ENCODE results near the gene TBC1D8. TPM values are rescaled to one million over a fixed set of nuclear protein-coding genes. Genes with fewer than 3 reads are reported as not detected.
A peak's percentile ranks its signal among the peaks of the same experiment; 100 is the strongest.
"Not testable (repeated sequence)": the region's sequence is repeated elsewhere in the genome, so short reads cannot be mapped to it uniquely, and the experiment has no call there.

TBC1D8 gene
- total RNA-seq, 1 donor from 2014 or later, result 47.8 TPM

- not testable (repeated sequence) for ATAC-seq
Observed at GRCh38 chr2:101167532-101167931, 16.4 kb upstream of the TBC1D8 start.

DNA sequence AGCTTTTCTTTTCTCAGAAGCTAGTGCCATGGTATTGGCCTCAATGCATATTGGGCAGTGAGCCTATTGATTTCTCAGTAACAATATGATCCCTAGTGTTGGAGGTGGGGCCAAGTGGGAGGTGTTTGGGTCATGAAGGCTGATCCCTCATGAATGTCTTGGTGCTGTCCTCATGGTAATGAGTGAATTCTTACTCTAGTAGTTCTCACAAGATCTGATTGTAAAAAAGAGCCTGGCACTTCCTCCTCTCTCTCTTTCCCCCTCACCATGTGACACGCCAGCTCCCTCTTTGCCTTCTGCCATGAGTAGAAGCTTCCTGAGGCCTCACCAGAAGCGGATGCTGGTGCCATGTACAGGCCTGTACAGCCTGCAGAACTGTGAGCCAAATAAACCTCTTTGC lies 12.8 kb upstream of the TBC1D8 start:
- intact Hi-C loops (cut with micrococcal nuclease), result no loop called here
- ATAC-seq (no peak), DNase-seq (no peak)

More at GRCh38 chr2:101167532-101167931, 16.4 kb upstream of the TBC1D8 start:
- intact Hi-C loops (cut with micrococcal nuclease); DNase-seq: not testable (repeated sequence)

DNA sequence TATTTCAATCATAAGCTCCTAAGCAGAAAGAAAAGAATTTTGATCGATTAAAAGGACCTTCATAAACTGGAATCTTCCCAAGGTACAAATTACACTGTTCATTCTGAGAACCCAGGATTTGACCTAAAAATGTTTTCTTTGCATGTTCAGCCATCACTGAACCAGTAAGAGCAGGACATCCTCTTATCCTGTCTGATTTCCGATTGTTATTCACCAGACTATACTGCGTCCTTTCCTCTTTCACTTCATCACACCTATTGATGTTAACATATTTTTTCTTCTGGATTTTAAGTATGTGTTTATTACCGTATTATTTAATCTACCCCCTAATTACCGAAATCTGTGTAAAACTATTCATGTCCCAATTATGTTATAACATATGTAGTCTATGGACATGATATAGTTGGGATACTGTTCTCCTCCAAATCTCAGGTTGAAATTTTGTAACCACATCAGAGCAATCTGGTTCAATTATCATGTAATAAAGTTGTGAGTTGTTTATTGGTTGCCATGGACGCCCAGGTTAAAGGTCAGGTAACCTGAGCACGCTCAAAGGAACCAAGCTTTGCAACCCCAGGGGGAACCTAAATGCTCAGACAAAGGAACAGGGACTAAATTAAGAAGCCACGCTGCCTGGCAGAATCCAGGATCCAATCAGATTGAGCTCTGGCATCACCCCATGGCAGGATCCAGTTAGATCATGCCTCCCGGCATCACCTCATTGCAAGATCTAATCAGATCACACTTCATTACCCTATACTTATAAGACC lies 11.6 kb upstream of the TBC1D8 start:
- ATAC-seq, result no peak
- intact Hi-C loops (cut with micrococcal nuclease), result no loop called here
- no peak for DNase-seq

GRCh38 chr2:101161658-101162057 lies 10.5 kb upstream of the TBC1D8 start:
- no peak for DNase-seq
- intact Hi-C loops (cut with micrococcal nuclease), result no loop called here
- ATAC-seq, result no peak

GRCh38 chr2:101160454-101160853 lies 9.3 kb upstream of the TBC1D8 start:
- intact Hi-C loops (cut with micrococcal nuclease), result no loop called here
- ATAC-seq (peak; percentile 58), DNase-seq (no peak)

DNA sequence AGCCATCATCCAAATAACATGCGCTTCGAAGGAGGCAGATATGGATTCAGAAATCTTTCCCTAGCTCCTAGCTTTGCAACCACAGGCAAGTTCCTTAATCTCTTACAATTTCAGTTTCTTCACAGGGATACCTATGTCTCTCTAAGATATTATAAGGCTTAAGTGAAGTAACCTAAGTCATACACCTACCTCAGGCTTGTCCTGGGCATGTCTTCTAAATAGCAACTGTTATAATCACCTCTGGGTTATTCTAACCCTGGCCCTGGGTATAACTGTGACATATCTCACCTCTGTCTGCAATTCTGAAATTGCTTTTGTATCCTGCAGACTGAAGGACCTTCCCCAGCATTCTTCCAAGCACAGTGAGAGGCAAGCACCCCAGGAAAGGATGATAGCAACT lies 8.3 kb upstream of the TBC1D8 start:
- DNase-seq (no peak), ATAC-seq (no peak)
- intact Hi-C loops (cut with micrococcal nuclease), result no loop called here

- DNase-seq, result no peak
- intact Hi-C loops (cut with micrococcal nuclease), result no loop called here
- ATAC-seq, result no peak
Observed at GRCh38 chr2:101157272-101157671, 6.1 kb upstream of the TBC1D8 start.

DNA sequence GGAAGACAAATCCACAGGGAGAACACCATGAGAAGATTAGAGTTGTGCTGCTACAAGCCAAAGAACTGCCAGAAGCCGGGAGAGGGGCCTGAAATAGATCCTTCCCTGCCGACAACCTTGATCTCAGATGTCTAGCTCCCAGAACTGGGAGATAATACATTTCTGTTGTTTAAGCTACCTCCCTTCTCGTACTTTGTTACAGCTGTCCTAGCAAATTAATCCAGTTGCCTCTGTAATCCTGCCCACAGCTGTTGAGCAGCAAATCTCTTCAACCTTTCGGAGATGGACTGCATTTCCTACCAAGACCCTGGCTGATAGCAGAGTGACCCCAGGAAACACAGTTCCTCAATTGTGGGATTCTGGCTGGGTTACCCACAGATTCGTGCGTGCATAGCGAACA lies 2.6 kb upstream of the TBC1D8 start:
- DNase-seq (no peak), ATAC-seq (no peak)
- intact Hi-C loops (cut with micrococcal nuclease), result loop anchor here (5.0 kb wide), 1 partner anchor 141 kb away; no protein-coding TSS in a partner anchor

- DNase-seq (no peak), ATAC-seq (no peak)
- intact Hi-C loops (cut with micrococcal nuclease), result loop anchor here (5.0 kb wide), 1 partner anchor 141 kb away; no protein-coding TSS in a partner anchor
Observed at GRCh38 chr2:101153077-101153707, 2.0 kb upstream of the TBC1D8 start.

DNA sequence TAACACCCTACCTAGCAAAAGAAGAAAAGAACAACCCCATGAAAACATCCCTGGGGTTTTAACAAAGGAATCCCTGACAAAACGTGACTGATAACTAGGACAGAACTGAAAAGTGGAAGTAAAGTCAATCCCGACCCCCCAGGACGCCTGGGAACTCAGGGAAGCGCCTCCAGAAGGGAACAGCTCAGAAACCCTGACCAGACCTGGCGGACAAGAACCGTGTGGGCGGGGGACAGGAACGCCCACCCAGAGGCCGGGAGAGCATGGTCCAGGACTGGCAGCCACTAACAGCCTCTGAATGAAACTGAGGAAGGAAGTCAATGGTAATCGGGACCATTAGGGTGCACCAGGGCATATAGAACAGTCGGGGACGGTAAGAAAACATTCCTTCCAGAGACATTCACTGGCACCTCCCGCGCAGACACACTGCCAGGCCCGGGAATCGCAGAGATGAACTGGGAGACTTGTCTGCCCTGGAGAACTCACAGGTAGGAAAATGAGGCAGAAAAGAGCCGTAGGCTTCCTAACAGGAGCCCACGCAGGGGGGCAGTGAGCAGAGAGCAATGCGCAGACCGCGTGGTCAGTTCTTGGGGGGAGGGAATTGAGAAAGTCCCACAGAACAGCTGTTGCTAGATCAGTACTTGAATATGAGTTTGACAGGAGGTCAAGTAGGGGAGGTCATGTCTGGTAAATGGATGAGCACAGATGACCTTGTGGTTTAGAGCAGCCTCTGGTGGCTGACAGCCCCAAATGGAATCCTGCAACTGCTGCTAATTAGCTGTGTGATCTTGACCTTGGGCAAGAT lies 1.3 kb upstream of the TBC1D8 start:
- ATAC-seq, result peak; percentile 67
- peak; percentile 60 for DNase-seq
- intact Hi-C loops (cut with micrococcal nuclease), result loop anchor here (5.0 kb wide), 1 partner anchor 140 kb away; no protein-coding TSS in a partner anchor

DNA sequence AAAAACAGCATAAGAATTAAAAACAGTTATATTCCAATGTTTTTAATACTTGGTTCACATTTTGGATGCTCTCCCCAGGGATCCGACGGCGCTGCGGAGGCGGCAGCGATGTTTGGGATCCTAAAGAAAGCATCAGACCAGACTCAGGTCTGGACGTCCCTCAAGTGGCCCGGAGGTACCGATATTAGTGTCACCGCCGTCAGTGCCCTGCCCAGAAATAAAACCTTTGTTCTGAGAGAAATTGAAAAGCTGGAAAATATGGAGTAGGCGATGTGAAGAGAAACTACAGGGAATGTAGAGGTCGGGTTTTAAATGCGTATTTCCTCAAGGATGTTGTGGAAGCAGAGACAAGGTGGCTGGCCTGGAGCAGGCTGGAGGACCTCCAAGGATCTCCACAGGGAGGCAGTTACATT lies 683 bp upstream of the TBC1D8 start:
- intact Hi-C loops (cut with micrococcal nuclease), result loop anchor here (5.0 kb wide), 1 partner anchor 140 kb away; no protein-coding TSS in a partner anchor
- ATAC-seq (peak; percentile 22), DNase-seq (peak; percentile 43)

GRCh38 chr2:101150306-101151145 lies 656 bp downstream of the TBC1D8 start:
- peak; percentile 72 for DNase-seq
- ATAC-seq, result peak; percentile 30
- intact Hi-C loops (cut with micrococcal nuclease), result loop anchor here (5.0 kb wide), 1 partner anchor 138 kb away; no protein-coding TSS in a partner anchor

DNA sequence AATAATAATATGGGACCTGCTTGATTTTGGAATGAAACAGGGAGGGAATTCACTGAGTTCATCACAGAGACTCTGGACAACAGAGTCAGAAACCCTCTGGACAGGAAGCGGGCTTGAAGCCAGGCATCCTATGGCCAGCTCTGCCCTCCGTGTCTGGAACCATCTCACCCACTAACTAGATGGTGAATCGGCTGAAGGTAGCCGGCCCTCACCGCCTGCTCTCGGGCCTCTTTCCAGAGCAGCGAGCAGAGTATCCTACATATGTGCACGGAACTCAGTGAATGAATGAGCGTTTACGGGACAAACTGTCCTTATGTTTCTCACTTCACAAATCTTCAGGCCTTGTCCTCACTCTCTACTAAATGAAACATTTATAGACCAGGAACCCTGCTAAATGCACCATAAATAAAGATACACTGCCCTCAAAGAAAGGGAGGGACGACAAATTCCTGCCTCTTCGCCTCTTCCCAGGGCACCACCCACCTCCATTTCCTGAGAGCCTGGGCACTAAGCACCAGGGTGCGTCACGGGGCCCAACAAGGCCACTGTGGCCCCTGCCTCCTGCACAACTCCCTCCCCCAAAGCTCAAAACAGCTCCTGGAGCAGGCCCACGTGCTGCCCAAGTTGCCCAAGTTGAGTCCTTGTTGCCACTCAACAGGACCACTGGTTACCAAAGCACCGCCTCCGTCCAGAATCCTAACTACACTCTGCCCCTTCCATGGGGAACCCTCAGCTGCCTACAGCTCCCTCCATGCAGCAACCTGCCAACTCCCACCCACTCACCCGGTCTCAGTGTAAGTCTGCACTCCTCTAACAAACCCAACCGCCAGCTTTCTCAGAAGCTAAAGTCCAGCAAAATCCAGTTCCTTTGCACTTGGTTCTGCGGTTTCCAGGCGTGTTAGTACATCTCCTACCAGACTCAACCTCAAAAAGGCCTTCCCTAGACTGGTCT lies 1.7 kb downstream of the TBC1D8 start:
- ATAC-seq, result peak; percentile 3
- DNase-seq, result no peak
- intact Hi-C loops (cut with micrococcal nuclease), result loop anchor here (5.0 kb wide), 1 partner anchor 137 kb away; no protein-coding TSS in a partner anchor

GRCh38 chr2:101148777-101149176 lies 2.4 kb downstream of the TBC1D8 start:
- DNase-seq, result no peak
- no peak for ATAC-seq
- intact Hi-C loops (cut with micrococcal nuclease), result no loop called here

- no peak for DNase-seq
- ATAC-seq, result no peak
- intact Hi-C loops (cut with micrococcal nuclease), result no loop called here
Observed at GRCh38 chr2:101147971-101148370, 3.2 kb downstream of the TBC1D8 start.

- intact Hi-C loops (cut with micrococcal nuclease), result no loop called here
- ATAC-seq (no peak), DNase-seq (no peak)
Observed at GRCh38 chr2:101147062-101147461, 4.1 kb downstream of the TBC1D8 start.

DNA sequence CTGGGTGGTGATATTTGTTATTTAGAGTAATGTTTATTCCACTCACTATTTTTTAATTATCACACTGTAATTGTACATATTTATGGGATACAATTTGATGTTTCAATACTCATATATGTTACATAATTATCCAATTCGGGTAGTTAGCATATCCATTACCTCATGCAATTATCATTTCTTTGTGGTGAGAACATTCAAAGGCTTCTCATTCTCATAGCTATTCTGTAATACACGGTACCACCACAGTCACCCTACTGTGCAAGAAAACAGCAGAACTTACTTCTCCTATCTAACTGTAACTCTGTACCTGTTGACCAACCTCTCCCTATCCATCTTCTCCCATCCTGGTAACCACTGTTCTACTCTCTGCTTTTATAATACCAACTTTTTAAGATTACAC lies 4.6 kb downstream of the TBC1D8 start:
- DNase-seq (no peak), ATAC-seq (no peak)
- intact Hi-C loops (cut with micrococcal nuclease), result no loop called here

DNA sequence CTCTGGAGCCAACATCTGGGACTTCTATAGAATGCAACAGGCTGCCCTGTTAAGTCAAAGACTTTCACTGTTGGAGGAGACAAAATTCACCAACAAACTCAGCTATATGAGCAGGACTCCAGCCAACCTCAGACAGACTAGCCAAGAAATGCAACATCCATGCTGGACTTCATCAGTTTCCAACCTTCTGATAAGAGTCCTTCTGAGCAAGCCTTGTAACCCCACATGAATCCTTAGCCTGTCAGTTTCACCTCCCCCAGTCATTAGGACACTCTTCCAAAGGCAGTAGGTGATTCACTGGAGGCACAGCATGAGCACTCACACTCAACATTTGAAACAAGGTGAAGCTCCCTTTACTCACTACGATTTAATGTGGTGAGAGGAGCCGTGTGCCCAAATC lies 5.8 kb downstream of the TBC1D8 start:
- ATAC-seq, result peak; percentile 31
- intact Hi-C loops (cut with micrococcal nuclease), result no loop called here
- no peak for DNase-seq
